Kidney glomerular epithelial cell (primary cell): ENCODE data around the gene IL4R.
"Not testable (repeated sequence)": the region's sequence is repeated elsewhere in the genome, so short reads cannot be mapped to it uniquely, and the experiment has no call there.

Experiments used
- DNase-seq: peaks from one replicate; lab custom pipeline; 2025; lab: John Stamatoyannopoulos, UW

Gene IL4R

GRCh38 chr16:27313422-27314160 lies at the start of gene IL4R:
Gene IL4R (plus strand): TSS chr16:27313974. CDS start chr16:27340204, 26,230 bp downstream.
- DNase-seq: peak; percentile 89

- peak; percentile 44 for DNase-seq
Observed at GRCh38 chr16:27264151-27264550, 49.6 kb upstream of the IL4R start.

GRCh38 chr16:27265982-27266381 lies 47.8 kb upstream of the IL4R start:
- no peak for DNase-seq

- no peak for DNase-seq
Observed at GRCh38 chr16:27267037-27267677, 46.6 kb upstream of the IL4R start.

- DNase-seq: peak; percentile 94
Observed at GRCh38 chr16:27268376-27269299, 45.1 kb upstream of the IL4R start, which contains the start of gene NSMCE1. Gene NSMCE1 (minus strand): TSS chr16:27268772. CDS start chr16:27257570, 11,202 bp downstream.

- no peak for DNase-seq
Observed at GRCh38 chr16:27269300-27270150, 44.2 kb upstream of the IL4R start.

GRCh38 chr16:27270349-27270748 lies 43.4 kb upstream of the IL4R start:
- no peak for DNase-seq

GRCh38 chr16:27272076-27272475 lies 41.7 kb upstream of the IL4R start:
- no peak for DNase-seq

GRCh38 chr16:27272697-27273096 lies 41.1 kb upstream of the IL4R start:
- DNase-seq: not testable (repeated sequence)

- no peak for DNase-seq
Observed at GRCh38 chr16:27273330-27273669, 40.5 kb upstream of the IL4R start.

GRCh38 chr16:27273670-27274423 lies 39.9 kb upstream of the IL4R start:
- DNase-seq: no peak

- not testable (repeated sequence) for DNase-seq
Observed at GRCh38 chr16:27274424-27274874, 39.3 kb upstream of the IL4R start.

GRCh38 chr16:27275394-27275793 lies 38.4 kb upstream of the IL4R start:
- DNase-seq: no peak

GRCh38 chr16:27281243-27281642 lies 32.5 kb upstream of the IL4R start:
- no peak for DNase-seq

GRCh38 chr16:27284865-27285675 lies 28.7 kb upstream of the IL4R start:
- no peak for DNase-seq

GRCh38 chr16:27285676-27286196 lies 28.0 kb upstream of the IL4R start:
- no peak for DNase-seq

GRCh38 chr16:27286451-27286850 lies 27.3 kb upstream of the IL4R start:
- DNase-seq: peak; percentile 96

GRCh38 chr16:27287051-27287811 lies 26.5 kb upstream of the IL4R start:
- no peak for DNase-seq

GRCh38 chr16:27287887-27288286 lies 25.9 kb upstream of the IL4R start:
- no peak for DNase-seq
